ENCODE measurements around the gene PLEKHG4. TPM values are rescaled to one million over a fixed set of nuclear protein-coding genes. Genes with fewer than 3 reads are reported as not detected.

The PLEKHG4 gene
- polyA plus RNA-seq, 1 experiment: 25.2 TPM

GRCh38 chr16:67255553-67256221, 23.6 kb upstream of the PLEKHG4 start:
- CTCF ChIA-PET: interaction anchor here (0.7 to 6.5 kb wide), 2 partner anchors 29 to 83 kb away, joined by 4 to 56 read pairs; no protein-coding TSS in a partner anchor
- TF ChIP-seq CTCF (IDR thresholded peaks at IDR 0.05; ENCODE audit: insufficient read depth, low read depth, low read length): no peak

DNA sequence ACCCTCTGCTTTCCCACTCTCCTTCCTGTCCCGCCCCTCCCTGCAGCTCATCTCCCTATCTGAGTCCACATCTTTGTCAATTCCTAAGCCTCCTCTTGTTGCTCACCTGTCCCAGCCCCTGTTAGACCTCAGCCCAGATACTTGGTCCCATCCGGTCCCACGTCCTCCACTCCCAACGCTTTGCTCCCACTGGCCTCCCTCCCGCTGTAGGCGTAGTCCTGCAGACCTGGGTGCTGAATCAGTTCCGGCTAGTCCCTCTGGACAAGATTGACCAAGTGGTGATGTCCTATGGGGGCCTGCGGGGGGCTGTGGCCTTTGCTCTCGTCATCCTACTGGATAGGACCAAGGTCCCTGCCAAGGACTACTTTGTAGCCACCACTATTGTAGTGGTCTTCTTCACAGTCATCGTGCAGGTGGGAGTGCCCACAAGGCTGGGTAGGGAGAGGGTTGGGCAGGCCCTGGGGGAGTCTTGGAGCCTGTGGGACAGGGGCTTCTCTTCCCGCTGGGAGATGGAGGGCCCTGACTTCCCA, 22.6 kb upstream of the PLEKHG4 start:
- H3K27me3 ChIP-seq (ENCODE audit: control insufficient read depth, insufficient read depth, low read length): no peaks in the 10 kb centered on the region
- no peak for TF ChIP-seq CTCF (IDR thresholded peaks at IDR 0.05; ENCODE audit: insufficient read depth, low read depth, low read length)
- no peak overlapping the region for H3K4me3 ChIP-seq (ENCODE audit: low read depth, low read length)
- peaks cover 3% of the 10 kb centered on the region for H3K36me3 ChIP-seq (ENCODE audit: control insufficient read depth, insufficient read depth, low read length)
- no peak for DNase-seq (ENCODE audit: low read depth)
- ChIA-PET CTCF (interaction anchor here (6.5 kb wide), 1 partner anchor 82 kb away, joined by 56 read pairs; no protein-coding TSS in a partner anchor), POLR2A (no interaction called here)

More at GRCh38 chr16:67255553-67256221, 23.6 kb upstream of the PLEKHG4 start:
- Histone ChIP-seq H3K27me3 (ENCODE audit: control insufficient read depth, insufficient read depth, low read length) (no peaks in the 10 kb centered on the region), H3K4me3 (ENCODE audit: low read depth, low read length) (no peak overlapping the region), H3K36me3 (ENCODE audit: control insufficient read depth, insufficient read depth, low read length) (peaks cover 3% of the 10 kb centered on the region)
- POLR2A ChIA-PET: no interaction called here
- DNase-seq (ENCODE audit: low read depth): no peak

DNA sequence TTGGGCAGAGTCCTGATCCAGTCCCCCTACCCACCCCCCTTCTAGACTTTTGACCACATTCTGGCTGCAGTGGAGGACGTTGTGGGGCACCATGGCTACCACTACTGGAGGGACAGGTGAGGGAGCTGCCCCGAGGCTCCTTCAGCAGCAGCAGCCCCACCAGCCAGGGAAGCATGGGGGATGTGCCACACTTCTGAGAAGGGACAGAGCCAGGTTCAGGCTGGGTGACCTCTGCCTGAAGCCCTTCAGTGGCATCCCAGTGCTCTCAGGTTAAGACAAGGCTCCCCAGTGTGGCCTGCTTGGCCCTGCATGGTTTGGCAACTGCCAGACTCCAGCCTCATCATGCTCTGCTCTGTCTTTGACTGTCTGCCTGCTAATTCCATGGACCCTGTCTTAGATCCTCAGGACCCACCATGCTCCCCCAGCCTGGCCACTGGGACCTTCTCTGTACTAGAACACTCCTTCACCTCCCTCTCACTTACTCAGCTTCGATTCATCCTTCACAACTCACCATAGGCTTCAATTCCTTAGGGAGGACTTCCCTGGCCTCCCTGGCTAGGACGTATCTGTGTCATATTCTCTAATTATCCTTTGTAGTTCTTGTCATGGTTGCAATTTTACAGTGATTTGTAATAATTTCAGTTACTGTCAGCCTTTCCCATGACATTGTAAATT, 21.7 kb upstream of the PLEKHG4 start:
- TF ChIP-seq CTCF (IDR thresholded peaks at IDR 0.05; ENCODE audit: insufficient read depth, low read depth, low read length): no peak
- POLR2A ChIA-PET: no interaction called here
- H3K36me3 ChIP-seq (ENCODE audit: control insufficient read depth, insufficient read depth, low read length): peaks cover 3% of the 10 kb centered on the region
- CTCF ChIA-PET: interaction anchor here (0.7 to 6.5 kb wide), 4 partner anchors 9 to 208 kb away, joined by 3 to 56 read pairs (median 8); partner anchors contain the start of genes FHOD1 and SLC9A5
- no peaks in the 10 kb centered on the region for H3K27me3 ChIP-seq (ENCODE audit: control insufficient read depth, insufficient read depth, low read length)
- no peak for DNase-seq (ENCODE audit: low read depth)
- H3K4me3 ChIP-seq (ENCODE audit: low read depth, low read length): no peak overlapping the region

GRCh38 chr16:67258161-67258835, 21.0 kb upstream of the PLEKHG4 start:
- TF ChIP-seq CTCF (IDR thresholded peaks at IDR 0.05; ENCODE audit: insufficient read depth, low read depth, low read length): no peak
- H3K27me3 ChIP-seq (ENCODE audit: control insufficient read depth, insufficient read depth, low read length): no peaks in the 10 kb centered on the region
- no peak for DNase-seq (ENCODE audit: low read depth)
- H3K36me3 ChIP-seq (ENCODE audit: control insufficient read depth, insufficient read depth, low read length): no peaks in the 10 kb centered on the region; the same call in none of the 2 replicates
- ChIA-PET POLR2A (no interaction called here), CTCF (interaction anchor here (0.6 to 6.5 kb wide), 5 partner anchors 11 to 207 kb away, joined by 3 to 56 read pairs (median 4); partner anchors contain the start of gene FHOD1)
- no peak overlapping the region for H3K4me3 ChIP-seq (ENCODE audit: low read depth, low read length)

All from BJ (cell line).